ENCODE results near the gene PRMT2.
"Not testable (repeated sequence)": the region's sequence is repeated elsewhere in the genome, so short reads cannot be mapped to it uniquely, and the experiment has no call there.

PRMT2 gene

GRCh38 chr21:46618738-46619379, 16.6 kb upstream of the PRMT2 start:
- DNase-seq, result no peak

- DNase-seq, result no peak
Measured at GRCh38 chr21:46619846-46620245, 15.6 kb upstream of the PRMT2 start.

- DNase-seq, result no peak
Measured at GRCh38 chr21:46620846-46621245, 14.6 kb upstream of the PRMT2 start.

GRCh38 chr21:46621457-46622182, 13.9 kb upstream of the PRMT2 start:
- DNase-seq, result no peak

GRCh38 chr21:46622226-46622625, 13.2 kb upstream of the PRMT2 start:
- no peak for DNase-seq

GRCh38 chr21:46624050-46624449, 11.4 kb upstream of the PRMT2 start:
- no peak for DNase-seq

- DNase-seq, result no peak
Measured at GRCh38 chr21:46625759-46626158, 9.7 kb upstream of the PRMT2 start.

GRCh38 chr21:46626536-46626935, 8.9 kb upstream of the PRMT2 start:
- no peak for DNase-seq

GRCh38 chr21:46626975-46627501, 8.4 kb upstream of the PRMT2 start:
- DNase-seq, result no peak

- DNase-seq, result no peak
Measured at GRCh38 chr21:46627726-46628125, 7.7 kb upstream of the PRMT2 start.

GRCh38 chr21:46628868-46629267, 6.6 kb upstream of the PRMT2 start:
- DNase-seq, result no peak

GRCh38 chr21:46630915-46631314, 4.6 kb upstream of the PRMT2 start:
- DNase-seq, result not testable (repeated sequence)

- DNase-seq, result no peak
Measured at GRCh38 chr21:46633566-46633965, 1.9 kb upstream of the PRMT2 start.

- DNase-seq, result no peak
Measured at GRCh38 chr21:46634427-46634826, 1.0 kb upstream of the PRMT2 start.

GRCh38 chr21:46634966-46635323, 529 bp upstream of the PRMT2 start:
- DNase-seq, result peak; percentile 77 to 87

- DNase-seq, result no peak
Measured at GRCh38 chr21:46636181-46636512, 673 bp downstream of the PRMT2 start.

- DNase-seq, result no peak
Measured at GRCh38 chr21:46636550-46637285, 1.2 kb downstream of the PRMT2 start.

- no peak for DNase-seq
Measured at GRCh38 chr21:46637952-46638746, 2.7 kb downstream of the PRMT2 start.

- DNase-seq, result peak in 1 of 2 experiments; percentile 25
Measured at GRCh38 chr21:46639489-46640386, 4.3 kb downstream of the PRMT2 start.

GRCh38 chr21:46641656-46642055, 6.2 kb downstream of the PRMT2 start:
- no peak for DNase-seq

GRCh38 chr21:46643379-46644177, 8.1 kb downstream of the PRMT2 start:
- DNase-seq, result no peak
